GM19035 (cell line): ENCODE data around the gene INPP4A.

Experiments used
- ATAC-seq: cut with Tn5 transposase; IDR thresholded peaks from one replicate; pipeline ENCODE4 v1.9.1; 2021; ENCODE audit not compliant: unreplicated experiment

INPP4A gene

GRCh38 chr2:98459496-98460175 lies 15.0 kb downstream of the INPP4A start:
- ATAC-seq: no peak

DNA sequence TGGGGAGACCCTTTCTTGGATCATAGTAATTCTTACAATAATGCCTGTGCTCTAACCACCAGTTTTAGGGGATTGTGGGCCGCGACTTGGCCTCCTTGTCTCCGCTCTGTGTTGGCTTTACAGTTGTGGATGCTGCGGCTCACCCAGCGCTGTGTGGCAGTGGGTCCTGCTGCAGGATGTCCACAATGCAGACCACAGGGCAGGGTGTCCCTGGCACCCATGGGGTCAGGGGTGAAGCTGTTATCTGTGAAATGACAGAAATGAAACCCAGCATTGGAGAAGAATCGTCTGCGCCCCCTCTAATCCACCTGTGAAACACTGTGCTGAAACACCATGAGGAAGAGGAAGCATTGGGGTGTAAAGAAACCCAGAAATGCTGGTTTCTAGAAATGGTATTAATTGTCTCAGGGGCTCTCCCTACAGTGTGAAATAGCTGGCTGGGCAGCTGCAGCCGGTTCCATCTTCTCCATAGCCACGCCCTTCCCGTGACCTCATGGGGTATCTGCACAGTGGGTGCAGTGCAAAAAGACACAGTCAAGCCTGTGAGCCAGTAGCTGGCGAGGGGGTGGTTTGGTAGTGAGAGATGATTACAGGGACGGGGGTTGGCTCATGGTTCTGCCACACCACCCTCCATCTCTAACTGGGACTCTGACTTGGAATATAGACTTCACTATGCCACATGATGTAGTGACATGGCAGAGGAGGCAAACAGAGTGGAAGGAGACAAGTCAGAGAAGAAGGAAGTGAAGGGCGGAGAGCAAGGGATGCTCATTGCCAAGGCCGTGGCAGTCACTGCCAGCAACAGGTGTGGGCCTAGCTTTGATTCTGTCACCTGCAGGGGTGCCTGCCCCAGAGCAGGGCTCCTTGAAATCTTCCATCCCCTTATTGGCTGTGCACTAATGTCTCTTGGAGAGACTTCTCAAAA lies 16.2 kb downstream of the INPP4A start:
- peak; percentile 64 for ATAC-seq

DNA sequence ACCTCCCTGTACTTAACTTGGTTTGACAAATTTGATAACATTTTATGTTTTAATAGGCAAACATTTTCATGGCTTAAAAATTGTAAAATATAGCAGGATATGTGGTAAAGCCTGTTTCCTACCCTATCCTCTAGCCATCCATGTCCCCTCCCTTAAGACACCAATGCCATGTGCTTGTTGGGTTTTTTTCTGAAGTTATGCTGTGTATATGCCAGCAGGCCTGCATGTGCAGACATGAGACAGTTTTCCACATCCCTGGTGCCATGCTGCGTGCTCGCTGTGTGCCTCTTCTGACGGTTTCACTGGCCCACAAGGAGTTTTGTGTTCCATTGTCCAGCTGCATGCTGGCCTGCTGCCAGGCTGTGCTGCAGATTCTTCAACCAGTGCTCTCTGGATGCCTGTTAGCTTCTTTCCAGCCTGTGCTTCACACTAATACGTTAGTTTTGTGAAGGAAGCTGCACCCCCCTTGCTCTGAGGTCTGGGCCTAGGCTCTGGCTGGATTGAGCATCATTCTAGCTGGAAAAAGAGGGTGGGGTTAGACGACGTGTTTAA lies 16.9 kb downstream of the INPP4A start:
- no peak for ATAC-seq

DNA sequence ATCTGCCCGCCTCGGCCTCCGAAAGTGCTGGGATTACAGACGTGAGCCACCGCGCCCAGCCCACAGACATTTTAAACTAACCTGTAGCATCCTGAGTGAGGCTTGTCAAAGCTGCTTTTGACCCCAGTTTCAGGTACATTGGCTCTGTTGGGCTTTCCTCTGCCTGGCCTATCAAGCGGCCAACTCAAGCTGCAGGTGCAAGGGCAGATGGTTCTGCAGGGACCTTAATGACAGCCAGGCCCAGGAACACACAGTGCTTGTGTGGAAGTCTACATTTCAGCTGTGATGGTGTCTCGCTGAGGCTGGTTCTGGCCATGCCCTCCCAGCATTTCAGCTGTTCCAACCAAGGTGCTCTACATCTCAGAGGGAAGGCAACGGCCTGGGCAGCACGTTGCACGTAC lies 18.4 kb downstream of the INPP4A start:
- no peak for ATAC-seq

GRCh38 chr2:98463551-98463971 lies 18.9 kb downstream of the INPP4A start:
- ATAC-seq: no peak

DNA sequence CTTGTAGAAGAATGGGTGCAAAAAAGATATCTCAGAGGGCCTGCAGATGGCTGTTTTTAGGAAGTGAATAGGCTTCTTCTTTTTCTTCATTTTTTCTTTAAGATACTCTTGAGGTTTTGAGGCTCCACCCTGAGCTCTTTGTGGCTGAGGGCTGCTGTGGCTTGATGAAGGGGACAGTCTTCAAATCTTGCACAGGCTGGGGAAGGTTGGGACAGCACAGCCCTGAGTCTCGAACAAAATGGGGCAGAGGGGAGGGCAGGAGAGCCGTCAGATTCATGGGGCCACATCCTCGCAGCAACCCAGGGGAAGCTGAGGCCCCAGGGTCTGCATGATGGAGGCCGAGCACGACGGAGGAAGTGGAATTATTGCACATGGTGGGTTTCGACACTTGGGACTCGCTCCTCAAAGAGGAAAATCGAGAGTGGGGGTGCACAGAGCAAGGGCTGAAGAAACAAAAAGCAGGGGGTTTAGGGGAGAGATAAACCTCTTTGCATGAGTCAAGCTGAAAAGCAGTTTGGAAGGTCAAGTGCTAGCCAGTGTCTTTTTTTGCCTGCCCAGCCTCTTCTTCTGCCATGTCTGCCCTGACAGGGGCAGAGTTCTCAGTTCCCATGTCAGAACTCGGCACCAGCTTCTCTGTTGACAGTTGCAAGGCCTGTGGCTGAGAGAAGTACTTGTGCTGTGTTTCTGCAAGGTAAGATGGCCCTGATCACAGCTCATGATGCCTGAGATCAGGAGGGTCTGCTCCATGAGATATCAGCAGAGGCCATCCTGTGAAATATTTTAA lies 19.5 kb downstream of the INPP4A start:
- ATAC-seq: no peak

DNA sequence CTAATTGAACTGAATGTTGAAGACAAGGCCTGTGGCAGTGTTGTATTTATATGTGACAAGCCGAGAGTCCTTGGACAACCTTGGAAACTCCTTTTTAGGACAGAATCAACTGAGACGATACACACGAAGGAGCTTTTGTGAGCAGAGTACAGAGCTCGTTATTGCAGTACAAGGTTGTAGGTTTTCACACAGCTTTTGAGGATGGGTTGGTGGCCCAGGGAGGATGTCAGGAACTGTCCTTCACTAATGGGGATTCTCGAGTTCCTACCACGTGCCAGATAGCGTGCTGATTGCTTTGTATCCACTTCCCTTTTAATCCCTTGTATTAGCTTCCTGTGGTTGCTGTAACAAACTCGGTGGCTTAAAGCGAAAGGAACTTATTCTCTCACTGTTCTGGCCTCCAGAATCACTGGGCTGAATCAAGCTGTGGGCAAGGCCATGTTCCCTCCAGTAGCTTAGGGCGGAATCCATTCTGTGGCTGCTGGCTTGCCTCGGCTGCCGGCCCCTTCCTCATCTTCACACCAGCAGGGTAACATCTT lies 20.2 kb downstream of the INPP4A start:
- ATAC-seq: peak; percentile 44

DNA sequence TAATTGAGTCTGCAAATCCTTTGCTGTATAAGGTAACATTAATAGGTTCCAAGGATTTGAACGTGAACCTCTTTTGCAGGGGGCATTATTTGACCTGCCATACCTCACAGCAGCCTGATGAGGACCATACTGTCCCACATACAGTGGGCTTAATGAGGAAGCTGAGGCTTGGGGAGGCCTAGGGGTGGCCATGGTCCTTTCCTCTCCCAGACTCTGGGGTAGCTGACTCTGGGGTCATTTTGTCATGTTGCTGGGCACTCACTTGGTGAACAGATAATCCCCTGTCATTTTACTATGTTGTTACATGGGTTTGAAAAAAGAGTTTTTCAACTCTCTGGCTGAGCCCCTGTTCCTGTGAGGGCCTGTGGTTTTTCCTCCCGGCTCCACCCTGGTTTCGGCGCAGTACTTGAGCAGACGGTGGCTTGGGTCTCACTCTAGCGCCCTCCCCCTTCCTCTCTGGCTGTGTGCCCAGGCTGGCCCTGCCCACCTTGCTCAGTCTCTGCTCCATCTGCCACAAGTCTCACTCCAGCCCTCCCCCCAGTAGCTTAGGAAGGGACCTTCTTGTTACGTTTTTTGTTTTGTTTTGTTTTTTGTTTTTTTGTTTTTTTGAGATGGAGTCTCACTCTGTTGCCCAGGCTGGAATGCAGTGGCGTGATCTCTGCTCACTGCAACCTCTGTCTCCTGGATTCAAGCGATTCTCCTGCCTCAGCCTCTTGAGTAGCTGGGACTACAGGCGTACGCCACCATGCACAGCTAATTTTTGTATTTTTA lies 21.0 kb downstream of the INPP4A start:
- ATAC-seq: no peak

- no peak for ATAC-seq
Observed at GRCh38 chr2:98467082-98467536, 22.5 kb downstream of the INPP4A start.

DNA sequence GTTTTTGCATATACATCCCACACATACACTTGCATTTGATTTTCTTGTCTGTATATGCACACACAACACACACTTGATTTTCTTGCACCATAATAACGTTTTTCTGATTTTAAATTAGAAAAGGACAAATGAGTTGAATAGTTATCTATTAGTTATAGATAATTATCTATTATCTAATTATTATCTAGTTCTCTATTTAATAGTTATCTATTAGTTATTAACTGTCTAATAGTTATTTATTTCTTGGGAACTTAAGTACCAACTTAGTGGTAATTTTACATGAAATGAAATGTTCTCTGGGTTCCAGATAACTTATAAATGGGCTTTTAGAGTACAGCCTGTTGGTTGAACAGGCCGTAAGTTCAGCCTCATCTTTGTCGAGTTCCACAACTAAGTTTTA lies 23.0 kb downstream of the INPP4A start:
- no peak for ATAC-seq

DNA sequence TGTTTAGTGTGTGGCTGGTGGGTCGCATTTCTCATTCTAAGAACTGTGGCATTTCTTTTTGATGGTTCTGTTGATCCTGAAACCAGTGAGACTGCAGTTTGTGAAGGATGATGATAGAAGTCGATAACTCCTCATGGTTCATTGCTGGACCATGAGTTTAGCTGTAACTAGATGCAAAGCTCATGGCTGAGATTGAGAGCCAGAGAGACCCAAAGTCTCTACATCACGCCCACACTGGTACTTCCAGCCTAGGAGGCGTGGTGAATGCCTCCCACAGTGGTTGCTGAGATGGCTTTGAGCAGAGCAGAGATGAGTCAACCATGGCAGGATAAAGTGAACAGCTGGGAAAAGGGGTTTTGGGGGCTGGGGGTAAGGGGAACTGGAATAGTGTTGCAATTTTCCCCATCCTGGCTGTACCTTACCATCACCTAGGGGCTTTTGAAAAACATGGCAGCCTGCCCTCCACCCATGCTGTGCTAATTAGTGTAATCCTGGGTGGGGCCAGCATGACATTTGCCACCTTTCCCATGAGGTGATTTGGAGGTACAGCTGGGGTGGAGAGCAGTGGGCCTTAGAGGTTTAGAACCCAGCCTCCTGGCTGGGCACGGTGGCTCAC lies 24.1 kb downstream of the INPP4A start:
- no peak for ATAC-seq

GRCh38 chr2:98469862-98470544 lies 25.3 kb downstream of the INPP4A start:
- no peak for ATAC-seq

DNA sequence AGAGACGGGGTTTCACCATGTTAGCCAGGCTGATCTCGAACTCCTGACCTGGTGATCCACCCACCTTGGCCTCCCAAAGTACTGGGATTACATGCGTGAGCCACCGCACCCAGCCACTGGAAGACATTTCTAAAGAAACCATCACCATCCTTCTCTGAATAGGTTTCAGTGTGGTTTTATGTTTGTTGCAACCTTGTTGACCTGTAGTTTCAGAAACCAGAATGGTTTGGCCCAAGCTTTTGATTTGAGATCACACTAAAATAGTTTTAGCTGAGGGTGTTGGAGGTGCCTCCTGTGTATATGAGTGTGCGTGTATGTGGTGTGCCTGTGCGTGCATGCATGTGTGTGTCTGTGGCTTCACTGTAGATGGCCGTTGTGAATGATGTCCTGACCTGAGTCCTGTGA lies 26.2 kb downstream of the INPP4A start:
- no peak for ATAC-seq

DNA sequence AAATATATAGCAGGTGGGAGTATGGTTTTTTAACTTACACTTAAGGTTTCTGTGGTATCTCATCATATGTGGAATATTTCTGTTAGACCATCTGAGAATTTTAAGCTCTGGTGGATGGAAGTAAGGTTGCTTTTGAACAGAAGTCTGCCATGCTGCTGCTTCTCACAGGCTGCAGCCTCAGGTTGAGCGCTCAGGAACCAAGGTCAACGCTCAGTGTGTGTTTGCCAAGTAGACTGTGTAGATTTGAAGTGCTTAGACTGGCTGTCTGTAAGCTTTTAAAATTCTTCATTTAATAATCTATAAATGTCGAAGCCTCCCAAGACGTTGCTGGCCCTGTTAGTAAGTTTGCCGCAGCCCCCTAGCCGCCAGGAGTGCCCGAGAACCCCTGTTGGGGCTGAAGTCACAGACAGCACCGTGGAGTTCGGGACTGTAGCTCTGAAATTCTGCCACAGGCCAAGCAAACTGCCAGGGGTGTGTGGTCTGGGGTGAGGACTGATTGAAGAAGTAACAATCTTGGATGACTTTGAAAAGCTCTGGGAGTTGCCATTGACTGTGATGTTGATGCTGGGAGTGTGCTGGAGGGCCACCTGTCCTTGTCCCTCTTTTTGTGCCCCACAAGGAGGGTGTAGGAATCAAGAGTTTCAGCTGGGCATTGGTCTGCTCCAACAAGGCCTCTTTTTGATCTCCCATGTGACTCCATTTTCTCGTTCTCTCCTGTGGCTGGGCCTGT lies 26.9 kb downstream of the INPP4A start:
- ATAC-seq: no peak

GRCh38 chr2:98472132-98472650 lies 27.5 kb downstream of the INPP4A start:
- no peak for ATAC-seq

GRCh38 chr2:98472961-98473746 lies 28.5 kb downstream of the INPP4A start:
- ATAC-seq: no peak
